GM12878 (cell line): ENCODE measurements around the gene SMG5. TPM values are rescaled to one million over a fixed set of nuclear protein-coding genes. Genes with fewer than 3 reads are reported as not detected.
A peak's percentile ranks its signal among the peaks of the same experiment; 100 is the strongest.

ENCODE experiments used
- ASH2L ChIP-seq: fragments of 300-600, 200-600 bp; sonication (generic); IDR thresholded peaks from 2 replicates; pipeline ENCODE4 v1.6.1; 2017; ENCODE audit warnings: low read depth, mild to moderate bottlenecking, borderline replicate concordance
- IKZF1 ChIP-seq: fragments of 450-650 bp; conservative IDR thresholded peaks from 2 replicates; pipeline ENCODE4 v1.6.1; 2017; ENCODE audit warnings: antibody characterized with exemption, mild to moderate bottlenecking
- JUNB ChIP-seq: IDR thresholded peaks from 2 replicates; pipeline ENCODE4 v1.6.1; 2016; ENCODE audit warnings: antibody characterized with exemption, mild to moderate bottlenecking
- KDM1A ChIP-seq: fragments of 200-600 bp; sonication (generic); IDR thresholded peaks from 2 replicates; pipeline ENCODE4 v1.6.1; 2016; ENCODE audit warnings: borderline replicate concordance
- LARP7 ChIP-seq: fragments of 450-650 bp; IDR thresholded peaks from 2 replicates; pipeline ENCODE4 v1.6.1; 2017; ENCODE audit warnings: mild to moderate bottlenecking
- PAX5 ChIP-seq: IDR thresholded peaks from 2 replicates; pipeline ENCODE4 v1.6.1; 2011; ENCODE audit warnings: low read depth, low read length, borderline replicate concordance
- PRDM15 ChIP-seq: fragments of 450-650 bp; formaldehyde crosslinking; IDR thresholded peaks from 2 replicates; pipeline ENCODE4 v1.4.0; 2020; ENCODE audit warnings: mild to moderate bottlenecking, moderate library complexity
- RAD51 ChIP-seq: fragments of 450-650 bp; IDR thresholded peaks from 2 replicates; pipeline ENCODE4 v1.6.1; 2016; ENCODE audit warnings: moderate library complexity, mild to moderate bottlenecking, inconsistent platforms
- RELA ChIP-seq: fragments of 450-650 bp; IDR thresholded peaks from 2 replicates; pipeline ENCODE4 v1.8.0; 2014; ENCODE audit warnings: borderline replicate concordance; ENCODE audit not compliant: partially characterized antibody
- RUNX3 ChIP-seq: IDR thresholded peaks from 2 replicates; pipeline ENCODE4 v1.6.1; 2012; ENCODE audit warnings: low read length, inconsistent platforms
- SMAD5 ChIP-seq: IDR thresholded peaks from 2 replicates; pipeline ENCODE4 v1.6.1; 2016; ENCODE audit warnings: antibody characterized with exemption, low read depth
- SREBF2 ChIP-seq: IDR thresholded peaks from 2 replicates; pipeline ENCODE4 v1.6.1; 2012; ENCODE audit warnings: mild to moderate bottlenecking, low read length
- USF1 ChIP-seq: IDR thresholded peaks from 2 replicates; pipeline ENCODE4 v1.6.1; 2011; ENCODE audit warnings: borderline replicate concordance, low read depth, mild to moderate bottlenecking, moderate library complexity, mixed read lengths, low read length; ENCODE audit not compliant: insufficient read depth; ENCODE audit errors: extremely low read length
- polyA plus RNA-seq, 11 experiments: library from polyadenylated mRNA; depleted of rRNA in 4 of 11; unstranded in 6 of 11; stranded (reverse) in 5 of 11; fragments of >200 nt; fragmentation: Nextera tagmentation in 4 of 11; fragmentation: Illumina TruSeq in 1 of 11; extraction: Ambion mirVana in 4 of 11; extraction: Trizol in 1 of 11; gene quantifications; 1 replicate in 1 of 11; 2 replicates in 10 of 11; pipeline versions ENCODE4 v1.2.1 to v1.2.3, GENCODE V29; 2011 to 2016; ENCODE audit warnings: inconsistent platforms in 2 of 11, missing spikeins in 2 of 11, low read depth in 1 of 11
- total RNA-seq, 4 experiments: library from RNA; depleted of rRNA in 3 of 4; stranded (reverse); fragments of >200 nt in 3 of 4; fragmentation: Illumina TruSeq in 1 of 4; extraction: Trizol in 1 of 4; gene quantifications; 2 replicates each; pipeline versions ENCODE4 v1.2.1 to v1.2.3, GENCODE V29; 2013 to 2021
- TF ChIP-seq, protein P1 (sequence below): fragments of 150-350 bp; IDR thresholded peaks from 2 replicates; pipeline ENCODE4 v1.6.1; 2016; ENCODE audit warnings: low read depth, low read length
- TF ChIP-seq, protein P2 (sequence below): fragments of 450-650 bp; formaldehyde crosslinking; IDR thresholded peaks from 2 replicates; pipeline ENCODE4 v1.4.0; 2022; ENCODE audit warnings: mild to moderate bottlenecking, moderate library complexity
- TF ChIP-seq, protein P3 (sequence below), 3 experiments: IDR thresholded peaks in 2 of 3; conservative IDR thresholded peaks in 1 of 3; 2 replicates each; pipeline ENCODE4 v1.5.1; 2011; ENCODE audit warnings: low read depth in 3 of 3, low read length in 3 of 3, mild to moderate bottlenecking in 3 of 3, control low read depth in 2 of 3, moderate library complexity in 2 of 3, inconsistent platforms in 1 of 3, mixed read lengths in 1 of 3; ENCODE audit not compliant: control insufficient read depth in 2 of 3, insufficient read depth in 1 of 3; ENCODE audit errors: extremely low read depth in 1 of 3

The SMG5 gene
- total and polyA plus RNA-seq, 10 of the 15 experiments (the other 5 are each of a cell fraction or from before 2014, with no cell fraction given): 0.76 to 61.5 (median 48.8) TPM

- TF ChIP-seq PRDM15 (CRISPR knock-in tag) (no peak), PAX5 (no peak), LARP7 (no peak), JUNB (peak; percentile 82), SREBF2 (no peak), SMAD5 (no peak), USF1 (no peak), RAD51 (no peak), KDM1A (no peak), IKZF1 (peak; percentile 53; the same call in 1 of the 2 replicates), RUNX3 (0 out of 2 replicates have a peak, but pooled peaks have one; percentile 41), RELA (no peak), ASH2L (no peak)
- TF ChIP-seq, protein P1, sequence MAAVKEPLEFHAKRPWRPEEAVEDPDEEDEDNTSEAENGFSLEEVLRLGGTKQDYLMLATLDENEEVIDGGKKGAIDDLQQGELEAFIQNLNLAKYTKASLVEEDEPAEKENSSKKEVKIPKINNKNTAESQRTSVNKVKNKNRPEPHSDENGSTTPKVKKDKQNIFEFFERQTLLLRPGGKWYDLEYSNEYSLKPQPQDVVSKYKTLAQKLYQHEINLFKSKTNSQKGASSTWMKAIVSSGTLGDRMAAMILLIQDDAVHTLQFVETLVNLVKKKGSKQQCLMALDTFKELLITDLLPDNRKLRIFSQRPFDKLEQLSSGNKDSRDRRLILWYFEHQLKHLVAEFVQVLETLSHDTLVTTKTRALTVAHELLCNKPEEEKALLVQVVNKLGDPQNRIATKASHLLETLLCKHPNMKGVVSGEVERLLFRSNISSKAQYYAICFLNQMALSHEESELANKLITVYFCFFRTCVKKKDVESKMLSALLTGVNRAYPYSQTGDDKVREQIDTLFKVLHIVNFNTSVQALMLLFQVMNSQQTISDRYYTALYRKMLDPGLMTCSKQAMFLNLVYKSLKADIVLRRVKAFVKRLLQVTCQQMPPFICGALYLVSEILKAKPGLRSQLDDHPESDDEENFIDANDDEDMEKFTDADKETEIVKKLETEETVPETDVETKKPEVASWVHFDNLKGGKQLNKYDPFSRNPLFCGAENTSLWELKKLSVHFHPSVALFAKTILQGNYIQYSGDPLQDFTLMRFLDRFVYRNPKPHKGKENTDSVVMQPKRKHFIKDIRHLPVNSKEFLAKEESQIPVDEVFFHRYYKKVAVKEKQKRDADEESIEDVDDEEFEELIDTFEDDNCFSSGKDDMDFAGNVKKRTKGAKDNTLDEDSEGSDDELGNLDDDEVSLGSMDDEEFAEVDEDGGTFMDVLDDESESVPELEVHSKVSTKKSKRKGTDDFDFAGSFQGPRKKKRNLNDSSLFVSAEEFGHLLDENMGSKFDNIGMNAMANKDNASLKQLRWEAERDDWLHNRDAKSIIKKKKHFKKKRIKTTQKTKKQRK: no peak
- TF ChIP-seq, protein P2, sequence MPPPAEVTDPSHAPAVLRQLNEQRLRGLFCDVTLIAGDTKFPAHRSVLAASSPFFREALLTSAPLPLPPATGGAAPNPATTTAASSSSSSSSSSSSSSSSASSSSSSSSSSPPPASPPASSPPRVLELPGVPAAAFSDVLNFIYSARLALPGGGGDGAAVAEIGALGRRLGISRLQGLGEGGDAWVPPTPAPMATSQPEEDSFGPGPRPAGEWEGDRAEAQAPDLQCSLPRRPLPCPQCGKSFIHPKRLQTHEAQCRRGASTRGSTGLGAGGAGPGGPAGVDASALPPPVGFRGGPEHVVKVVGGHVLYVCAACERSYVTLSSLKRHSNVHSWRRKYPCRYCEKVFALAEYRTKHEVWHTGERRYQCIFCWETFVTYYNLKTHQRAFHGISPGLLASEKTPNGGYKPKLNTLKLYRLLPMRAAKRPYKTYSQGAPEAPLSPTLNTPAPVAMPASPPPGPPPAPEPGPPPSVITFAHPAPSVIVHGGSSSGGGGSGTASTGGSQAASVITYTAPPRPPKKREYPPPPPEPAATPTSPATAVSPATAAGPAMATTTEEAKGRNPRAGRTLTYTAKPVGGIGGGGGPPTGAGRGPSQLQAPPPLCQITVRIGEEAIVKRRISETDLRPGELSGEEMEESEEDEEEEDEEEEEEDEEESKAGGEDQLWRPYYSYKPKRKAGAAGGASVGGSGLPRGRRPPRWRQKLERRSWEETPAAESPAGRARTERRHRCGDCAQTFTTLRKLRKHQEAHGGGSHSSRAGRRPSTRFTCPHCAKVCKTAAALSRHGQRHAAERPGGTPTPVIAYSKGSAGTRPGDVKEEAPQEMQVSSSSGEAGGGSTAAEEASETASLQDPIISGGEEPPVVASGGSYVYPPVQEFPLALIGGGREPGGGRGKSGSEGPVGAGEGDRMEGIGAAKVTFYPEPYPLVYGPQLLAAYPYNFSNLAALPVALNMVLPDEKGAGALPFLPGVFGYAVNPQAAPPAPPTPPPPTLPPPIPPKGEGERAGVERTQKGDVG (CRISPR knock-in tag): no peak
- TF ChIP-seq, protein P3, sequence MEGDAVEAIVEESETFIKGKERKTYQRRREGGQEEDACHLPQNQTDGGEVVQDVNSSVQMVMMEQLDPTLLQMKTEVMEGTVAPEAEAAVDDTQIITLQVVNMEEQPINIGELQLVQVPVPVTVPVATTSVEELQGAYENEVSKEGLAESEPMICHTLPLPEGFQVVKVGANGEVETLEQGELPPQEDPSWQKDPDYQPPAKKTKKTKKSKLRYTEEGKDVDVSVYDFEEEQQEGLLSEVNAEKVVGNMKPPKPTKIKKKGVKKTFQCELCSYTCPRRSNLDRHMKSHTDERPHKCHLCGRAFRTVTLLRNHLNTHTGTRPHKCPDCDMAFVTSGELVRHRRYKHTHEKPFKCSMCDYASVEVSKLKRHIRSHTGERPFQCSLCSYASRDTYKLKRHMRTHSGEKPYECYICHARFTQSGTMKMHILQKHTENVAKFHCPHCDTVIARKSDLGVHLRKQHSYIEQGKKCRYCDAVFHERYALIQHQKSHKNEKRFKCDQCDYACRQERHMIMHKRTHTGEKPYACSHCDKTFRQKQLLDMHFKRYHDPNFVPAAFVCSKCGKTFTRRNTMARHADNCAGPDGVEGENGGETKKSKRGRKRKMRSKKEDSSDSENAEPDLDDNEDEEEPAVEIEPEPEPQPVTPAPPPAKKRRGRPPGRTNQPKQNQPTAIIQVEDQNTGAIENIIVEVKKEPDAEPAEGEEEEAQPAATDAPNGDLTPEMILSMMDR (IDR thresholded peaks at IDR 0.05 in 2 of 3, conservative IDR thresholded peaks at IDR 0.05 in 1 of 3; ENCODE audit: control insufficient read depth in 2 of 3, extremely low read depth in 1 of 3, insufficient read depth in 1 of 3, low read depth in 3 of 3, low read length in 3 of 3): no peak
Observed at GRCh38 chr1:156217871-156218270, 64.8 kb downstream of the SMG5 start (continued).
